ENCODE measurements around the gene ZSWIM3.

- TF ChIP-seq RARB (CRISPR knock-in tag; IDR thresholded peaks at IDR 0.05) (no peak), TCF4 (CRISPR knock-in tag; IDR thresholded peaks at IDR 0.05; ENCODE audit: borderline replicate concordance) (no peak), POU6F1 (CRISPR knock-in tag; IDR thresholded peaks at IDR 0.05; ENCODE audit: borderline replicate concordance, low read depth) (no peak), BACH2 (CRISPR knock-in tag; IDR thresholded peaks at IDR 0.05; ENCODE audit: borderline replicate concordance) (no peak), TOX (CRISPR knock-in tag; IDR thresholded peaks at IDR 0.05; ENCODE audit: borderline replicate concordance) (no peak), ARNTL (CRISPR knock-in tag; IDR thresholded peaks at IDR 0.05; ENCODE audit: borderline replicate concordance, low read depth) (no peak), CREB5 (CRISPR knock-in tag; IDR thresholded peaks at IDR 0.05; ENCODE audit: low read depth) (no peak), CSDC2 (CRISPR knock-in tag; IDR thresholded peaks at IDR 0.05) (no peak), PATZ1 (CRISPR knock-in tag; IDR thresholded peaks at IDR 0.05; ENCODE audit: borderline replicate concordance) (no peak), ZFP3 (CRISPR knock-in tag; IDR thresholded peaks at IDR 0.05) (no peak), TSHZ2 (CRISPR knock-in tag; IDR thresholded peaks at IDR 0.05) (no peak)
These were observed 43.1 kb upstream of the ZSWIM3 start for GRCh38 chr20:45814314-45814713.
